ENCODE measurements around the gene MAGT1.

GRCh38 chrX:77793946-77794345, 101.3 kb downstream of the MAGT1 start:
- TF ChIP-seq CTCF (IDR thresholded peaks at IDR 0.05) (no peak), EZH2 (IDR thresholded peaks at IDR 0.05; ENCODE audit: borderline replicate concordance, insufficient read depth, low read depth, low read length, poor library complexity, severe bottlenecking) (no peak)
